ENCODE data around the gene GRK5.

DNA sequence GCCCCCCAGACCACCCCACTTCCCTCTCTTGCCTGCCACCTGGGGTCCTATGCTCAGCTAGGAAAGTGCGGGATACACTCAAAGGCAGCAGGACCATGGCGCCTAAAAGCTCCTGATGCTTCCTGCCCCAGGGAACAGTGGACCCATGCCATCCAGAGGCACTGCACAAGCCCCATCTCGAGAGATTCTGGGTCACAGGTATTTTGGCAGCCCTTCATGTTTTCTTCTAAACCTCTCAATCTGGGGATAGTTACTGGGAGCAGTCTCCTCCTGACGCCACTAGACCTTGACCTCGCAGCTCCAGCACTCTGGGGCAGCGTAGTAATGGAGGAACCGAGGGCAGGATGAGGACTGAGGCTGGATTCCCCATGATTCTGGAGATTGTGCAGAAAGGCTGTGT lies 107.1 kb downstream of the GRK5 start:
- TF ChIP-seq EZH2 (IDR thresholded peaks at IDR 0.05): no peak
- TF ChIP-seq POLR2AphosphoS5 (IDR thresholded peaks at IDR 0.05; ENCODE audit: borderline replicate concordance, low read depth, low read length): no peak
- TF ChIP-seq FOXP2 (optimal IDR thresholded peaks at IDR 0.05; ENCODE audit: control extremely low read depth, extremely low read length, insufficient read depth): no peak
